Neural cell (in vitro differentiated cells): ENCODE data around the gene DIS3L2. TPM values are rescaled to one million over a fixed set of nuclear protein-coding genes. Genes with fewer than 3 reads are reported as not detected.

Experiments used
- H2AFZ ChIP-seq: fragments of 200-600, 300-800 bp; sonication (generic), shearing (Covaris generic); 2 replicates; pipeline ENCODE4 v1.6.0; 2014; ENCODE audit warnings: low read depth, mild to moderate bottlenecking, antibody characterized with exemption, low read length, moderate library complexity
- H3F3A ChIP-seq: fragments of 200-600 bp; shearing (Covaris generic); 2 replicates; pipeline ENCODE4 v1.6.1; 2016; ENCODE audit warnings: mild to moderate bottlenecking, moderate library complexity, mixed read lengths, antibody characterized with exemption, low read length; ENCODE audit not compliant: insufficient read depth, poor library complexity, severe bottlenecking
- H3K27ac ChIP-seq: fragments of 200-600, 300-800 bp; sonication (generic), shearing (Covaris generic); 2 replicates; pipeline ENCODE4 v1.5.1; 2014; ENCODE audit warnings: mild to moderate bottlenecking, low read length, moderate library complexity
- H3K27me3 ChIP-seq: fragments of 300-800, 200-600 bp; sonication (generic), shearing (Covaris generic); 2 replicates; pipeline ENCODE4 v1.6.0; 2014; ENCODE audit warnings: mild to moderate bottlenecking, low read depth, low read length, moderate library complexity; ENCODE audit not compliant: insufficient read depth
- H3K36me3 ChIP-seq: fragments of 300-800, 200-600 bp; sonication (generic), shearing (Covaris generic); 2 replicates; pipeline ENCODE4 v1.5.1; 2014; ENCODE audit warnings: mild to moderate bottlenecking, antibody characterized with exemption, low read length, moderate library complexity; ENCODE audit not compliant: insufficient read depth
- H3K4me2 ChIP-seq: fragments of 300-800, 200-600 bp; sonication (generic), shearing (Covaris generic); 2 replicates; pipeline ENCODE4 v1.6.0; 2014; ENCODE audit warnings: mild to moderate bottlenecking, low read length
- H3K4me3 ChIP-seq: fragments of 300-800, 200-600 bp; sonication (generic), shearing (Covaris generic); 2 replicates; pipeline ENCODE4 v1.5.1; 2014; ENCODE audit warnings: mild to moderate bottlenecking, low read length, moderate library complexity
- H3K79me2 ChIP-seq: fragments of 200-600 bp; shearing (Covaris generic); replicated peaks from 2 replicates; pipeline ENCODE4 v1.6.0; 2014; ENCODE audit warnings: mild to moderate bottlenecking, low read length, moderate library complexity; ENCODE audit not compliant: insufficient read depth
- H3K9ac ChIP-seq: fragments of 300-800, 200-600 bp; sonication (generic), shearing (Covaris generic); 2 replicates; pipeline ENCODE4 v1.6.1; 2016; ENCODE audit warnings: mild to moderate bottlenecking, low read length, mixed read lengths
- H3K9me2 ChIP-seq: fragments of 200-600 bp; shearing (Covaris generic); 2 replicates; pipeline ENCODE4 v1.6.1; 2016; ENCODE audit warnings: mild to moderate bottlenecking, low read length, mixed read lengths; ENCODE audit not compliant: insufficient read depth
- H3K9me3 ChIP-seq: fragments of 200-600, 300-800 bp; sonication (generic), shearing (Covaris generic); 2 replicates; pipeline ENCODE4 v1.6.1; 2016; ENCODE audit warnings: mild to moderate bottlenecking, mixed run types, low read length, moderate library complexity, mixed read lengths
- H4K20me1 ChIP-seq: fragments of 200-600 bp; shearing (Covaris generic); 2 replicates; pipeline ENCODE4 v1.6.1; 2016; ENCODE audit warnings: mild to moderate bottlenecking, mixed run types; ENCODE audit not compliant: insufficient read depth
- EP300 ChIP-seq: fragments of 450-650 bp; conservative IDR thresholded peaks from 2 replicates; pipeline ENCODE4 v1.6.1; 2014; ENCODE audit warnings: antibody characterized with exemption, mild to moderate bottlenecking, moderate library complexity; ENCODE audit not compliant: poor library complexity, severe bottlenecking
- EZH2 ChIP-seq: fragments of 200-600, 300-800 bp; shearing (Covaris generic), sonication (generic); IDR thresholded peaks from 2 replicates; pipeline ENCODE4 v1.6.1; 2014; ENCODE audit warnings: antibody characterized with exemption, low read length, borderline replicate concordance, mild to moderate bottlenecking; ENCODE audit not compliant: insufficient read depth, poor library complexity, severe bottlenecking
- MXI1 ChIP-seq: fragments of 450-650 bp; conservative IDR thresholded peaks from 2 replicates; pipeline ENCODE4 v1.6.1; 2014; ENCODE audit warnings: antibody characterized with exemption, mild to moderate bottlenecking; ENCODE audit not compliant: poor library complexity, severe bottlenecking
- POLR2AphosphoS5 ChIP-seq: IDR thresholded peaks from 2 replicates; pipeline ENCODE4 v1.6.1; 2012
- RAD21 ChIP-seq: fragments of 450-650 bp; conservative IDR thresholded peaks from 2 replicates; pipeline ENCODE4 v1.6.1; 2014; ENCODE audit warnings: antibody characterized with exemption, mild to moderate bottlenecking, moderate library complexity
- SMC3 ChIP-seq: fragments of 450-650 bp; conservative IDR thresholded peaks from 2 replicates; pipeline ENCODE4 v1.6.1; 2014; ENCODE audit warnings: antibody characterized with exemption, mild to moderate bottlenecking, moderate library complexity; ENCODE audit not compliant: poor library complexity
- TAF1 ChIP-seq: IDR thresholded peaks from 2 replicates; pipeline ENCODE4 v1.6.1; 2012; ENCODE audit warnings: low read depth
- polyA plus RNA-seq: library from polyadenylated mRNA; depleted of rRNA; stranded (reverse); fragments of >200 nt; gene quantifications from 2 replicates; pipeline ENCODE4 v1.2.3, GENCODE V29; 2014
- TF ChIP-seq, protein P1 (sequence below): fragments of 450-650 bp; IDR thresholded peaks from 2 replicates; pipeline ENCODE4 v1.5.1; 2014; ENCODE audit warnings: antibody characterized with exemption, mild to moderate bottlenecking, moderate library complexity; ENCODE audit not compliant: poor library complexity, severe bottlenecking
- TF ChIP-seq, protein P2 (sequence below): IDR thresholded peaks from 2 replicates; pipeline ENCODE4 v1.6.1; 2012; ENCODE audit warnings: borderline replicate concordance

The DIS3L2 gene
- polyA plus RNA-seq, 1 donor from 2014 or later, result 20.0 TPM

DNA sequence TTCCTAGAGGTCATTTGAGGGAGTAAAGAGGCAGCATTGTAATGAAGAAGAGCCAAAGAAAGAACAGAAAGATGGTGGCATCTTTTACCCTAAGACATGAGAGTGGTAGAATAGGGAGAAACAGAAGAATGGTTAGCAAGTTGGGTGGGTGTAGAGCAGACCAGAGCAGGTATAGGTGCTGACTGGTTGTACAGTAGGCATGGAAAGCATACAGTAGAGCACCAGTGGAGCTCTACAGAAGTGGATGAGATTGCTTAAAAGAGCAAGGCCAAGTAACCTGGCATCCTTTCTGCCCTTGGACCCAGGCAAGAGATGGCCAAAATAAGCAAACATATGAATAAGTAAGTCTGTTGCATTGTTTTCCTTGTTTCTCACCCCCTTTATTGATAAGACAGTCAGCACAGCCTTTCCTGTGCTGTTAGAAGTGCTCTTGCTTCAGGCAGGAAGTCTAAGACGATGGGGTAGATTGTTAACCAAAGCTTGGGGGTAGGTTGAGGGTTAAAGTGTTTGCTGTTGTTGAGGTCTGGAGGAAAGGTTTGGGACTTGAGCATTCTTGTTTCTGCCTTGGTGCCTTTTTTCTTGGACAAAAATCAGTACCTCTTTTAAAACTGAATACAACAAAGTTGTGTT, 76.9 kb downstream of the DIS3L2 start:
- Histone ChIP-seq H3K4me3 (no peak overlapping the region), H3K9me3 (no peaks in the 10 kb centered on the region), H4K20me1 (no peaks in the 10 kb centered on the region), H3K36me3 (no peaks in the 10 kb centered on the region), H3K27ac (no peak overlapping the region), H3K4me2 (no peak overlapping the region), H2AFZ (no peak overlapping the region), H3F3A (no peaks in the 10 kb centered on the region), H3K27me3 (no peaks in the 10 kb centered on the region), H3K79me2 (no peaks in the 10 kb centered on the region), H3K9ac (no peak overlapping the region), H3K9me2 (no peaks in the 10 kb centered on the region)
- TF ChIP-seq, protein P1, sequence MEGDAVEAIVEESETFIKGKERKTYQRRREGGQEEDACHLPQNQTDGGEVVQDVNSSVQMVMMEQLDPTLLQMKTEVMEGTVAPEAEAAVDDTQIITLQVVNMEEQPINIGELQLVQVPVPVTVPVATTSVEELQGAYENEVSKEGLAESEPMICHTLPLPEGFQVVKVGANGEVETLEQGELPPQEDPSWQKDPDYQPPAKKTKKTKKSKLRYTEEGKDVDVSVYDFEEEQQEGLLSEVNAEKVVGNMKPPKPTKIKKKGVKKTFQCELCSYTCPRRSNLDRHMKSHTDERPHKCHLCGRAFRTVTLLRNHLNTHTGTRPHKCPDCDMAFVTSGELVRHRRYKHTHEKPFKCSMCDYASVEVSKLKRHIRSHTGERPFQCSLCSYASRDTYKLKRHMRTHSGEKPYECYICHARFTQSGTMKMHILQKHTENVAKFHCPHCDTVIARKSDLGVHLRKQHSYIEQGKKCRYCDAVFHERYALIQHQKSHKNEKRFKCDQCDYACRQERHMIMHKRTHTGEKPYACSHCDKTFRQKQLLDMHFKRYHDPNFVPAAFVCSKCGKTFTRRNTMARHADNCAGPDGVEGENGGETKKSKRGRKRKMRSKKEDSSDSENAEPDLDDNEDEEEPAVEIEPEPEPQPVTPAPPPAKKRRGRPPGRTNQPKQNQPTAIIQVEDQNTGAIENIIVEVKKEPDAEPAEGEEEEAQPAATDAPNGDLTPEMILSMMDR, result no peak
- TF ChIP-seq TAF1, result no peak
- TF ChIP-seq POLR2AphosphoS5, result no peak
- TF ChIP-seq RAD21, result no peak
- TF ChIP-seq EZH2, result no peak
- no peak for TF ChIP-seq SMC3
- no peak for TF ChIP-seq EP300
- no peak for TF ChIP-seq MXI1
- TF ChIP-seq, protein P2, sequence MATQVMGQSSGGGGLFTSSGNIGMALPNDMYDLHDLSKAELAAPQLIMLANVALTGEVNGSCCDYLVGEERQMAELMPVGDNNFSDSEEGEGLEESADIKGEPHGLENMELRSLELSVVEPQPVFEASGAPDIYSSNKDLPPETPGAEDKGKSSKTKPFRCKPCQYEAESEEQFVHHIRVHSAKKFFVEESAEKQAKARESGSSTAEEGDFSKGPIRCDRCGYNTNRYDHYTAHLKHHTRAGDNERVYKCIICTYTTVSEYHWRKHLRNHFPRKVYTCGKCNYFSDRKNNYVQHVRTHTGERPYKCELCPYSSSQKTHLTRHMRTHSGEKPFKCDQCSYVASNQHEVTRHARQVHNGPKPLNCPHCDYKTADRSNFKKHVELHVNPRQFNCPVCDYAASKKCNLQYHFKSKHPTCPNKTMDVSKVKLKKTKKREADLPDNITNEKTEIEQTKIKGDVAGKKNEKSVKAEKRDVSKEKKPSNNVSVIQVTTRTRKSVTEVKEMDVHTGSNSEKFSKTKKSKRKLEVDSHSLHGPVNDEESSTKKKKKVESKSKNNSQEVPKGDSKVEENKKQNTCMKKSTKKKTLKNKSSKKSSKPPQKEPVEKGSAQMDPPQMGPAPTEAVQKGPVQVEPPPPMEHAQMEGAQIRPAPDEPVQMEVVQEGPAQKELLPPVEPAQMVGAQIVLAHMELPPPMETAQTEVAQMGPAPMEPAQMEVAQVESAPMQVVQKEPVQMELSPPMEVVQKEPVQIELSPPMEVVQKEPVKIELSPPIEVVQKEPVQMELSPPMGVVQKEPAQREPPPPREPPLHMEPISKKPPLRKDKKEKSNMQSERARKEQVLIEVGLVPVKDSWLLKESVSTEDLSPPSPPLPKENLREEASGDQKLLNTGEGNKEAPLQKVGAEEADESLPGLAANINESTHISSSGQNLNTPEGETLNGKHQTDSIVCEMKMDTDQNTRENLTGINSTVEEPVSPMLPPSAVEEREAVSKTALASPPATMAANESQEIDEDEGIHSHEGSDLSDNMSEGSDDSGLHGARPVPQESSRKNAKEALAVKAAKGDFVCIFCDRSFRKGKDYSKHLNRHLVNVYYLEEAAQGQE, result no peak

GRCh38 chr2:232038881-232039485, 77.5 kb downstream of the DIS3L2 start:
- Histone ChIP-seq H3K36me3 (no peaks in the 10 kb centered on the region), H3K9ac (no peak overlapping the region), H3K4me3 (no peak overlapping the region), H3K27ac (no peak overlapping the region), H3K9me3 (no peaks in the 10 kb centered on the region), H3K27me3 (no peaks in the 10 kb centered on the region), H3F3A (no peaks in the 10 kb centered on the region), H2AFZ (no peak overlapping the region), H3K79me2 (no peaks in the 10 kb centered on the region), H4K20me1 (no peaks in the 10 kb centered on the region), H3K9me2 (no peaks in the 10 kb centered on the region), H3K4me2 (no peak overlapping the region)
- TF ChIP-seq SMC3 (no peak), EZH2 (no peak), EP300 (no peak), MXI1 (no peak)
- TF ChIP-seq, protein P1, result no peak
